LHCN-M2 (cell line): ENCODE data around the gene MOCOS. TPM values are rescaled to one million over a fixed set of nuclear protein-coding genes. Genes with fewer than 3 reads are reported as not detected.

Experiments used
- DNase-seq: peaks from one replicate; pipeline ENCODE4 v3.0.0-alpha.2; 2012; ENCODE audit warnings: low read depth
- total RNA-seq: library from RNA; depleted of rRNA; stranded (reverse); fragments of >200 nt; gene quantifications from 2 replicates; pipeline ENCODE4 v1.2.3, GENCODE V29; 2014

The MOCOS gene
- total RNA-seq, 1 experiment from 2014 or later, result 5.7 TPM

GRCh38 chr18:36177913-36178312, 9.4 kb upstream of the MOCOS start:
- DNase-seq, result no peak

GRCh38 chr18:36179562-36180355, 7.5 kb upstream of the MOCOS start:
- no peak for DNase-seq

GRCh38 chr18:36181441-36181840, 5.9 kb upstream of the MOCOS start:
- no peak for DNase-seq

GRCh38 chr18:36181898-36182506, 5.3 kb upstream of the MOCOS start:
- no peak for DNase-seq

GRCh38 chr18:36183033-36183432, 4.3 kb upstream of the MOCOS start:
- no peak for DNase-seq

- no peak for DNase-seq
Observed at GRCh38 chr18:36183987-36184386, 3.3 kb upstream of the MOCOS start.

- no peak for DNase-seq
Observed at GRCh38 chr18:36185157-36185556, 2.1 kb upstream of the MOCOS start.

GRCh38 chr18:36185901-36186460, 1.3 kb upstream of the MOCOS start:
- DNase-seq, result no peak

- DNase-seq, result peak; percentile 29
Observed at GRCh38 chr18:36186461-36187192, 670 bp upstream of the MOCOS start.

- DNase-seq, result peak; percentile 76
Observed at GRCh38 chr18:36187826-36188721, 777 bp downstream of the MOCOS start.

GRCh38 chr18:36188916-36189315, 1.6 kb downstream of the MOCOS start:
- DNase-seq, result no peak

- no peak for DNase-seq
Observed at GRCh38 chr18:36189486-36189885, 2.2 kb downstream of the MOCOS start.

GRCh38 chr18:36191286-36191685, 4.0 kb downstream of the MOCOS start:
- DNase-seq, result no peak

GRCh38 chr18:36191711-36192110, 4.4 kb downstream of the MOCOS start:
- DNase-seq, result no peak

GRCh38 chr18:36194600-36195315, 7.5 kb downstream of the MOCOS start:
- no peak for DNase-seq

GRCh38 chr18:36195427-36196122, 8.3 kb downstream of the MOCOS start:
- no peak for DNase-seq

- no peak for DNase-seq
Observed at GRCh38 chr18:36196238-36196995, 9.1 kb downstream of the MOCOS start.

- DNase-seq, result no peak
Observed at GRCh38 chr18:36197511-36198166, 10.3 kb downstream of the MOCOS start.
